GM11168 (cell line): ENCODE results near the gene IREB2.
"Not testable (repeated sequence)": the region's sequence is repeated elsewhere in the genome, so short reads cannot be mapped to it uniquely, and the experiment has no call there.

Source experiments
- in situ Hi-C: fragments of 300-500 bp; cut with MboI; formaldehyde crosslinking; loops from one replicate; pipeline ENCODE4 v1.12.0; 2022; ENCODE audit warnings: low sequenced_read_pairs; ENCODE audit not compliant: unreplicated experiment

Gene IREB2

GRCh38 chr15:78538358-78538757 lies 100.3 kb downstream of the IREB2 start:
- in situ Hi-C loops, result no loop called here

- in situ Hi-C loops, result not testable (repeated sequence)
Measured at GRCh38 chr15:78539464-78540140, 101.6 kb downstream of the IREB2 start.

- in situ Hi-C loops, result no loop called here
Measured at GRCh38 chr15:78540141-78540870, 102.3 kb downstream of the IREB2 start, which contains the start of gene PSMA4. Gene PSMA4, plus strand, starts transcription at chr15:78540444. Its CDS starts 1,484 bp downstream, at chr15:78541928.

GRCh38 chr15:78540871-78541743 lies 103.1 kb downstream of the IREB2 start:
- in situ Hi-C loops, result no loop called here

GRCh38 chr15:78541744-78542034 lies 103.7 kb downstream of the IREB2 start:
- in situ Hi-C loops, result no loop called here

GRCh38 chr15:78542647-78543046 lies 104.6 kb downstream of the IREB2 start:
- in situ Hi-C loops, result no loop called here

GRCh38 chr15:78550194-78550593 lies 112.2 kb downstream of the IREB2 start:
- in situ Hi-C loops, result no loop called here

- in situ Hi-C loops, result no loop called here
Measured at GRCh38 chr15:78550815-78551214, 112.8 kb downstream of the IREB2 start.
